SK-N-SH (cell line): ENCODE measurements around the gene CYP8B1. TPM values are rescaled to one million over a fixed set of nuclear protein-coding genes. Genes with fewer than 3 reads are reported as not detected.

ENCODE experiments used
- CTCF ChIA-PET: fragments of 300-600, 350-600 bp; formaldehyde crosslinking; extraction: SDS; loops from one replicate; lab custom pipeline; 2021; lab: Yijun Ruan, JAX
- POLR2A ChIA-PET: fragments of 350-600 bp; sonication (Branson Sonifier 250); formaldehyde crosslinking; extraction: SDS; loops from one replicate; lab custom pipeline; 2020; ENCODE audit warnings: antibody characterized with exemption, inconsistent platforms; lab: Yijun Ruan, JAX
- DNase-seq: peaks from one replicate; pipeline ENCODE4 v3.0.0; 2012
- H2AFZ ChIP-seq: fragments of 200-600 bp; sonication (generic); 2 replicates; pipeline ENCODE4 v1.8.1; 2016; ENCODE audit warnings: antibody characterized with exemption, mild to moderate bottlenecking, low read depth
- H3F3A ChIP-seq: fragments of 200-600 bp; sonication (generic); replicated peaks from 2 replicates; pipeline ENCODE3; 2016; ENCODE audit warnings: antibody characterized with exemption, mild to moderate bottlenecking; ENCODE audit not compliant: insufficient read depth
- H3K27ac ChIP-seq, 2 experiments: fragments of 200-500 bp in 1 of 2; fragments of 200-600 bp in 1 of 2; sonication (Bioruptor generic) in 1 of 2; sonication (generic), shearing (Covaris generic) in 1 of 2; 2 replicates each; pipeline versions ENCODE4 v1.5.1 to v1.6.1; 2014 to 2016; ENCODE audit warnings: low read depth in 2 of 2, inconsistent platforms in 1 of 2, low read length in 1 of 2, mild to moderate bottlenecking in 1 of 2, mixed read lengths in 1 of 2
- H3K27me3 ChIP-seq: fragments of 200-600 bp; sonication (generic), shearing (Covaris generic); 2 replicates; pipeline ENCODE4 v1.6.1; 2016; ENCODE audit warnings: mixed run types; ENCODE audit not compliant: insufficient read depth
- H3K36me3 ChIP-seq, 2 experiments: fragments of 200-500 bp in 1 of 2; fragments of 200-600 bp in 1 of 2; sonication (Bioruptor generic) in 1 of 2; sonication (generic) in 1 of 2; replicated peaks in 1 of 2; 2 replicates each; pipeline versions ENCODE3 to v1.5.1; 2014 to 2016; ENCODE audit warnings: low read length in 1 of 2, mild to moderate bottlenecking in 1 of 2; ENCODE audit not compliant: insufficient read depth in 2 of 2, control insufficient read depth in 1 of 2
- H3K4me1 ChIP-seq, 2 experiments: fragments of 200-500 bp in 1 of 2; fragments of 200-600 bp in 1 of 2; sonication (Bioruptor generic) in 1 of 2; sonication (generic), shearing (Covaris generic) in 1 of 2; 2 replicates each; pipeline versions ENCODE4 v1.5.1 to v1.6.1; 2014 to 2016; ENCODE audit warnings: low read depth in 1 of 2, low read length in 1 of 2, mixed run types in 1 of 2; ENCODE audit not compliant: insufficient read depth in 2 of 2, control insufficient read depth in 1 of 2
- H3K4me2 ChIP-seq: fragments of 200-600 bp; sonication (generic), shearing (Covaris generic); 2 replicates; pipeline ENCODE4 v1.6.1; 2017; ENCODE audit warnings: mixed run types
- H3K4me3 ChIP-seq, 2 experiments: fragments of 200-500 bp in 1 of 2; fragments of 200-600 bp in 1 of 2; sonication (Bioruptor generic) in 1 of 2; sonication (generic), shearing (Covaris generic) in 1 of 2; 2 replicates each; pipeline versions ENCODE4 v1.5.1 to v1.8.1; 2014 to 2016; ENCODE audit warnings: low read depth in 2 of 2, inconsistent platforms in 1 of 2, low read length in 1 of 2, mild to moderate bottlenecking in 1 of 2, mixed read lengths in 1 of 2, moderate library complexity in 1 of 2
- H3K79me2 ChIP-seq: fragments of 200-600 bp; sonication (generic); 2 replicates; pipeline ENCODE4 v1.8.1; 2017; ENCODE audit warnings: mild to moderate bottlenecking; ENCODE audit not compliant: insufficient read depth
- H3K9ac ChIP-seq: fragments of 200-600 bp; sonication (generic); 2 replicates; pipeline ENCODE4 v1.6.1; 2017; ENCODE audit warnings: mixed run types
- H3K9me2 ChIP-seq: fragments of 200-600 bp; sonication (generic); 2 replicates; pipeline ENCODE4 v1.6.1; 2017; ENCODE audit warnings: mixed run types
- H3K9me3 ChIP-seq: fragments of 200-600 bp; sonication (generic); 2 replicates; pipeline ENCODE4 v1.6.1; 2017; ENCODE audit warnings: mixed run types, mild to moderate bottlenecking, moderate library complexity
- H4K20me1 ChIP-seq: fragments of 200-600 bp; sonication (generic); 2 replicates; pipeline ENCODE4 v1.6.1; 2017; ENCODE audit warnings: mild to moderate bottlenecking, mixed run types; ENCODE audit not compliant: insufficient read depth
- CHD2 ChIP-seq: fragments of 150-350 bp; IDR thresholded peaks from 2 replicates; pipeline ENCODE4 v1.6.1; 2018; ENCODE audit warnings: low read length; ENCODE audit not compliant: partially characterized antibody
- EP300 ChIP-seq, 2 experiments: IDR thresholded peaks; 2 replicates each; pipeline versions ENCODE4 v1.4.0 to v1.6.1; 2012; ENCODE audit warnings: borderline replicate concordance in 1 of 2, low read depth in 1 of 2, low read length in 1 of 2
- EZH2phosphoT487 ChIP-seq: fragments of 200-600 bp; sonication (generic); IDR thresholded peaks from 2 replicates; pipeline ENCODE4 v1.6.1; 2017; ENCODE audit warnings: low read depth, mixed run types, mild to moderate bottlenecking, antibody characterized with exemption, moderate library complexity, borderline replicate concordance
- FOSL2 ChIP-seq: IDR thresholded peaks from 2 replicates; pipeline ENCODE4 v1.4.0; 2012; ENCODE audit warnings: low read depth, mild to moderate bottlenecking, moderate library complexity, borderline replicate concordance
- FOXJ3 ChIP-seq: sonication (generic); formaldehyde crosslinking; IDR thresholded peaks from 2 replicates; pipeline ENCODE4 v1.5.1; 2020; ENCODE audit warnings: mild to moderate bottlenecking, missing genetic modification reagents
- GABPA ChIP-seq: IDR thresholded peaks from 2 replicates; pipeline ENCODE4 v1.4.0; 2012; ENCODE audit warnings: low read depth, mild to moderate bottlenecking
- MAX ChIP-seq: IDR thresholded peaks from 2 replicates; pipeline ENCODE4 v1.4.0; 2012; ENCODE audit warnings: low read depth
- MXI1 ChIP-seq: IDR thresholded peaks from 2 replicates; pipeline ENCODE4 v1.6.1; 2012; ENCODE audit warnings: mild to moderate bottlenecking, low read depth, low read length, improper control_type of control experiment
- PBX3 ChIP-seq: IDR thresholded peaks from 2 replicates; pipeline ENCODE4; 2012
- POLR2AphosphoS5 ChIP-seq: IDR thresholded peaks from 2 replicates; pipeline ENCODE4 v1.6.1; 2012; ENCODE audit warnings: low read depth, low read length
- REST ChIP-seq: IDR thresholded peaks from 2 replicates; pipeline ENCODE4 v1.6.1; 2012; ENCODE audit warnings: mild to moderate bottlenecking, low read depth, low read length, moderate library complexity
- RFX5 ChIP-seq: IDR thresholded peaks from 2 replicates; pipeline ENCODE4 v1.6.1; 2012; ENCODE audit warnings: mild to moderate bottlenecking, improper control_type of control experiment, low read length
- USF1 ChIP-seq: IDR thresholded peaks from 2 replicates; pipeline ENCODE4 v1.4.0; 2012; ENCODE audit warnings: low read depth, borderline replicate concordance
- USF2 ChIP-seq: fragments of 150-350 bp; IDR thresholded peaks from 2 replicates; pipeline ENCODE4 v1.6.1; 2017; ENCODE audit warnings: antibody characterized with exemption, low read length, low read depth, borderline replicate concordance
- YY1 ChIP-seq: IDR thresholded peaks from 2 replicates; pipeline ENCODE4 v1.4.0; 2012; ENCODE audit warnings: low read depth, mild to moderate bottlenecking
- WGBS: methylation state at CpG from one replicate; pipeline ENCODE4 v1.1.6; 2017; ENCODE audit warnings: low lambda C conversion rate; 5-methylcytosine and 5-hydroxymethylcytosine counted together
- polyA plus RNA-seq, 3 experiments: library from polyadenylated mRNA; depleted of rRNA; stranded (reverse); fragments of >200 nt; gene quantifications; 2 replicates each; pipeline ENCODE4 v1.2.3, GENCODE V29; 2012

The CYP8B1 gene
- polyA plus RNA-seq, 1 of the 3 experiments (the other 2 are of a cell fraction) = not detected

GRCh38 chr3:42846685-42847522 lies 28.8 kb downstream of the CYP8B1 start (continued):
- TF ChIP-seq USF1 = no peak

GRCh38 chr3:42844815-42845214 lies 30.9 kb downstream of the CYP8B1 start:
- CTCF ChIA-PET = no interaction called here
- Histone ChIP-seq H3K79me2 (no peaks in the 10 kb centered on the region), H3K4me1 (peaks cover 0 to 21% of the 10 kb centered on the region in 2 experiments; a peak in 1 of 4 replicates), H2AFZ (no peak overlapping the region), H4K20me1 (no peaks in the 10 kb centered on the region), H3K36me3 (no peaks in the 10 kb centered on the region), H3K4me2 (no peak overlapping the region), H3K9me3 (no peaks in the 10 kb centered on the region), H3K27me3 (no peaks in the 10 kb centered on the region; the same call in 1 of the 2 replicates), H3K27ac (no peak overlapping the region), H3K4me3 (no peak overlapping the region), H3K9me2 (no peaks in the 10 kb centered on the region), H3F3A (no peaks in the 10 kb centered on the region), H3K9ac (no peak overlapping the region)
- 48% methylated on average over 4 of the region's 4 CpGs for WGBS
- POLR2A ChIA-PET = no interaction called here
- no peak for DNase-seq
- TF ChIP-seq FOXJ3 (CRISPR knock-in tag) = no peak
- TF ChIP-seq EP300 (IDR thresholded peaks at IDR 0.05; ENCODE audit: borderline replicate concordance in 1 of 2, low read depth in 1 of 2, low read length in 1 of 2) = no peak
- TF ChIP-seq USF1 = no peak
- TF ChIP-seq POLR2AphosphoS5 = no peak
- TF ChIP-seq MAX = no peak
- no peak for TF ChIP-seq MXI1

- Histone ChIP-seq H3K9me3 (no peaks in the 10 kb centered on the region), H3K27me3 (no peaks in the 10 kb centered on the region; the same call in 1 of the 2 replicates), H3K9me2 (no peaks in the 10 kb centered on the region), H3K79me2 (no peaks in the 10 kb centered on the region), H3K4me1 (peaks cover 0 to 21% of the 10 kb centered on the region in 2 experiments; a peak in 1 of 4 replicates), H3K4me2 (no peak overlapping the region), H3F3A (no peaks in the 10 kb centered on the region), H2AFZ (no peak overlapping the region), H3K9ac (no peak overlapping the region), H3K27ac (no peak overlapping the region), H3K4me3 (no peak overlapping the region), H3K36me3 (no peaks in the 10 kb centered on the region), H4K20me1 (no peaks in the 10 kb centered on the region)
- ChIA-PET CTCF (interaction anchor here (1.1 to 2.3 kb wide), 2 partner anchors 13 to 37 kb away, joined by 3 to 11 read pairs; no protein-coding TSS in a partner anchor), POLR2A (no interaction called here)
- no peak for DNase-seq
- WGBS = 40% methylated on average over 1 of the region's 1 CpG
- TF ChIP-seq REST (no peak), MXI1 (no peak), EZH2phosphoT487 (no peak), YY1 (no peak), USF2 (no peak), FOXJ3 (CRISPR knock-in tag) (no peak), FOSL2 (no peak), RFX5 (no peak), CHD2 (no peak), GABPA (no peak), PBX3 (no peak)
Observed at GRCh38 chr3:42844412-42844713, 31.3 kb downstream of the CYP8B1 start.
